ENCODE data around the gene ZBTB7A.

Gene ZBTB7A

DNA sequence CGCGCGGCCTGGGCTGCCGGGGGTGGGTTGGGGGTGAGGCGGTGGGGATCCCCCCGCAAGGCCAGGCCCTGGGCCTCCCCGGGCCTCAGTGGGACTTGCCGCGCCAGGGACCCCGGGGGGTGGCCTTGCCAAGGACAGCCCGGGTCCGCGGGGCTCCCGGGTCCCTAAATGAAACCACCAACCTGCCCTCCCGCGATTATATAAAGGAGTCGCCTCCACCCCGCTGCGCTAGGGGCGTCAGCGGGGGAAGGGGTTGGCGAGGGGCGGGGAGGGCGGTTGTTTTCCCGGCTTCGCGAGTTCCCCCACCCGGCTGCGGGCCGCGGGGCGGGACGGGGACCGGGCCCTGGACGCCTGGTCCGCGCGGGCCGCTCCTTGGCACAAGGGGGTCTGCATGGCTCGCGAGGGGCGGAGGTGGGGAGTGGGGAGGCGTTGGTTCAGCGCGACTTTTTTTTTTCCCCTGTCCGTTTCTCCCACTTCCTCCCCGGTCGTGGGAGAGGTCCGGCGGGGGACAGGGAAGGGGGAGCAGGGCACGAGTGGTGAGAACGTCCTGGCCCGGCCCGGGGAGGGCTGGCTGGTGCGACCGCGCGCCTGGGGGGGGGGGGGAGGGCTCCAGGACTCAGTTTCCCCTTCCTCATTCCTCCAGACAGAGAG, 822 bp upstream of the ZBTB7A start:
- DNase-seq (ENCODE audit: low spot score) = no peak

DNA sequence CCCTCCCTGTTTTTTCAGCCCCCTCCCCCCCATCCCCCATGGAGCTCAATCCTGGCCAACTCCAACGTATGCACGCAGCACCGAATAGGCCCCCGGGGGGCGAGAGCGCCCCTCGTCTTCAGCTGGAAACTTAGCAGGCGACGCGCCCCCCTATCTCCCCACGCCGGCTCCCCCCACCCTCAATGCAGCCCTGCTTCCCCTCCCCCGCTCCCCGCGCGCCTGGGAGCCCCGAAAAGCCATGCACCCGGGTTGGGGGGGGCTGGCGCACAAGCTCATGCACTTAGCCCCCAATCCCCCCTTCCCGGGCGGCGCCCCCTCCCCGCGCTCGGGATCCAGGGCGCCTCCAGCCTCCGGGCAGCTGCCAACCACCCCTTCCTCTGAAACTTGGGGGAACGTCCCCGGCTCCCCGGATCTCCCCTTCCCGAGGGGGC, 508 bp downstream of the ZBTB7A start:
- no peak for DNase-seq (ENCODE audit: low spot score)

DNA sequence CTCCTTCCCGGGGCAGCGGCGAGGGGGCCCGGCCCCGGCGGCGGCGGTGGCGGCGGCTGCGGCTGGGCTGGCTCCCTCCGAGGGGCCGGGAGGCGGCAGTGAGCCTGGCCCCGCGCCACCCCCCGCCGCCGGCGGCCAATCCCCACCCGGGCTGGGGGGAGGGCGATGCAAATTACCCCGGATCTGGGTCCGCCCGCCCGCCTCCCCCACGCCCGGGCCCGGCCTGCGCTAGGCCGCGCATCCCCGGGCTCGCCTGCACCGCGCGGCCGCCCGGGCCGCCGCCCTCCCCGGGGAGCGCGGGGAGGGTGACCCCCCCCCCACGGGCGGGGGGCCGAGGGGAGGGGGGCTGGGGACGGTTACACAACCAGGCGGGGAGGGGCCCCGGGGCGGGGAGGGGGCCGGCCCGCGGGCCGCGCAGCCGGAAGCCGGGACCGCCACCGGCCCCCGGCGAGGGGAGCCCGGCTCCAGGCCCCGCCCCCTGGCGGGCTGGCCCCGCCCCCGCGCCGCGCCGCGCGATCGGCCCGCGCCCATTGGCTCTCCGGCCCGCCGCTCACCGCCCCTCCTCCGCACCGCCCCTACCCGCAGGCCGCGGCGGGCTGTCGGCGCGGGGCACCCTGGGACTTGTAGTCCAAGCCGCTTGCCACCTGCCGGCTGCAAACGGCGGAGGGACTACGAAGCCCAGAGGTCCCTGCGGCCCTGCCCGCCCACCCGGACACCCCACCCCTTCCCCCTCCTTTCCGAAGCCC, 1.1 kb downstream of the ZBTB7A start:
- peak; percentile 95 for DNase-seq (ENCODE audit: low spot score)

DNA sequence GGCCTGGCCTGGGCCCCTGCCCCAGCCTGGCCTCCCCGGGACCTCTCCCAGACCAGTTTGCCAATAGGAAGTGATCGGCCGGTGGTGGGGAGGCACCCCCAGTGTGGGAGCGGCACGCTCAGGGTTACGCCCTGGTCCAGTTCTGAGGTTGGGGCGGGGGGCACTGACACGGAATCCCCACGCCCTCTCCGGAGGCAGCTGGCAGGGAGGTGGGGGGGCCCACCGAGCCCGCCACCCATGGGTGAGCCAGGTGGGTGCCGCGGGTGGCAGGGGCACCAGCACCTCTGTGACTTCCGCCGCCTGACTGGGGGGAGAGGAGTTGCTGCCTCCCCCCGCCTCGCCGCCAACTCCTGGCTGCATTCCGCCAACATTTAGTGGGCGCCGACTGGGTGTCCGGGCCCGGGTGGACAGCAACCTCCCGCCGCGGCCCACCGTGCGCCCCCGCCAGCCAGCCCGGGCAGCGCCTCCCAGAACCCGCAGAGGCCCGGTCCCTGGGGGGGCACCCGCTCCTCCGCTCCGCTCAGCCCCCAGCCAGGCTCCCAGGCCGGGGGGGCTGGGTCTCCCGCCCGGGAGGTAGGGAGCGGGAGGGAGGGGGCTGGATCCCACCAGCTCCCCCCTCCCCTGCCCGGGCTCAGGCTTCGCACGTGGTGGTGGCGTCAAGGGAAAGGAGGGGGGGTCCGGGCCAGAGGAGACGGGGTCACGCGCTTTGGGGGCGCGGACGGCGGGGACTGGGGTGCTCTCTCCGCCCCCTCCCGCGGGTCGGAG, 2.0 kb downstream of the ZBTB7A start:
- peak; percentile 63 for DNase-seq (ENCODE audit: low spot score)

DNA sequence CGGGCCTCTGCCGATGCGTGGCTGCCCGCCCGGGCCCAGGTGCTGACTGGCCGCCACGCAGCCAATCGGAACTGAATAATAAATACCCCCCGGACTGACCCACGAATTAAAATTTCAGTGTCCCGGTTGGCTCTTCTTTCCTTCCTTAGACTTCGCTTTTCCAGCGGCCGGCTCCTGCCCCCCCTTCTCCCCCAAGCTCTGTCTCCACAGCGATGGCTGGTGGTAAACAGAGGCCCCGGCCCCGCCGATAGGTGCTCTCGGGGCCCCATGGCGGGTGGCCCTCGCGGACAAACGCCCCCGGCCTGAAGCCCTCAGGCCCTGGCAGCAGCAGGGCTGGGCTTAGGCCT, 2.6 kb downstream of the ZBTB7A start:
- peak; percentile 28 for DNase-seq (ENCODE audit: low spot score)

DNA sequence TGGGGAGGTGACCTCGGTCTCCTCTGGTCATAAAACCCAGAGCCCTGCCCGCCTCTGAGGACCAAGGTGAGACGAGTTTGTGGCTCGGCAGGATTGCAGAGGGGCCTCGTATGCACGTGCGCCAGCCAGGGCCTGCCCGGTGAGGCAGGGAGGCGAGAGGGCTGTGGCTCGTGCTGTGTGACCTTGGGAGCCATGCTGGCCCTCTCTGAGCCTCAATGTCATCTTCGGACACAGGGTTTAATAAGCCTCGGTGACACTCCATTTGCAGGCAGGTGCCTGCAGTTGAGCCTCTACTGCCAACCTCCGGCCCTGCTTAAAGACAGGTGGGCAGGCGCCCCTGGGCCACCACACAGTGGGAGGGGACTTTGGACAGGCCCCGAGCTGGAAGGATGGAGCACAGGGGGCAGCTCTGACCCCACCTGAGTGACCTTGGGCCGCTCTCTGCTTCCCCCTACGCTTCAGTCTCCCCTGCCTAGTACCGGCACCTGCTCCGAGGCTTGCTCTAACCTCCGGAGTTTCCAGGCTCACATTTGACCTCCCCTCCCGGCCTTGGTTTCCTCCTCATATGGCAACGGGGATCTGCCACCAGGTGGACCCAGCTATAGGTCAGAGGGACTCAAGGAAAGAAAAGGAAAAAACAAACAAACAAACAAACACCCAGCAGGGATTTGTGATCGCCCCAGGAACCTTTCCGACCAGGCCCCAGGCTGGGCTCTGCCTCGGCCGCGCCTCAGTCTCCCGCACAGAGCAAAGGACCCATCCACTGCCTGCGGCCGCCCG, 3.1 kb downstream of the ZBTB7A start:
- DNase-seq (ENCODE audit: low spot score) = no peak

DNA sequence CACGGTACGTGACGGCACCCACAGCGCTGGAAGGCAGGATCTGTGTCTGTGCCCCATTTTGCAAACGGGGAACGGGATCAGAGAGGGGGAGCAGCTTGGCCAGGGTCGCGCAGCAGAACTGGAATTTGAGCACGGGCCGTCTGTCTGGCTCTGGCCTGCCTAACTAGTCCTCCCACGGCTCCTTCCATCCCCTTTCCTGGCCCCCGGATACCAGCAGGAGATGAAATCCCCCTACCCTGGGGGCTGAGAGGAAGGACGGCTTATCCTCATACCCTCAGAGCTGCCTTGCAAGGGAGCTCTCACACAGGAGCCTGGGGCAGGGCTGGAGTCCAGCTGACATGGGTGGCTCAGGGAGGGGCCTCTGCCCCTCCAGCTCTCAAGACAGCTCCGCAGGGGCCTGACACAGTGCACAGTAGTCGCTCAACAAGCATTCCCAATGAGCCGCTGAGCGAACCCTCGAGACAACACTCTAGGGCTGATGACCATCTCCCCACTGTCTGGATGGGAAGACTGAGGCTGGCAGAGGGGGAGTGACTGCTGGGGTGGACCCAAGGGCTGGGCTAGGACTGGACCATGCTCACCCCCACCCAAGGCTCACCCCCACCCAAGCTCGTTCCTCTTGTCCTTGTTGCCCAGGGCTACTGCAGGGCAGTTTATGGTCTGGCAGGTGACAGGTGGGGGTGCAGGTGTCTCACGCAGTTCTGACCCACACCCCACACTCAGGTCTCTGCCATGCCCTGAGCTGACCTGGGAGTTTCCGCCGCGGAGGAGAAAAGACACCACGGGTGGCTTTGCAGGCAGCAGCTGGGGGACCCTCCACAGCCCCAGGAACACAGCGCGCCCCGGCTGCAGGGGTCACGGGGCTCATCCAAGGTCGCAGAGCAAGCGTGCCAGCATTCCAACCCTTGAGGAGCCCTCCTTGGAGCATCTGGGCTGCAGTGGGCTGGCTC, 4.0 kb downstream of the ZBTB7A start:
- DNase-seq (ENCODE audit: low spot score) = no peak

DNA sequence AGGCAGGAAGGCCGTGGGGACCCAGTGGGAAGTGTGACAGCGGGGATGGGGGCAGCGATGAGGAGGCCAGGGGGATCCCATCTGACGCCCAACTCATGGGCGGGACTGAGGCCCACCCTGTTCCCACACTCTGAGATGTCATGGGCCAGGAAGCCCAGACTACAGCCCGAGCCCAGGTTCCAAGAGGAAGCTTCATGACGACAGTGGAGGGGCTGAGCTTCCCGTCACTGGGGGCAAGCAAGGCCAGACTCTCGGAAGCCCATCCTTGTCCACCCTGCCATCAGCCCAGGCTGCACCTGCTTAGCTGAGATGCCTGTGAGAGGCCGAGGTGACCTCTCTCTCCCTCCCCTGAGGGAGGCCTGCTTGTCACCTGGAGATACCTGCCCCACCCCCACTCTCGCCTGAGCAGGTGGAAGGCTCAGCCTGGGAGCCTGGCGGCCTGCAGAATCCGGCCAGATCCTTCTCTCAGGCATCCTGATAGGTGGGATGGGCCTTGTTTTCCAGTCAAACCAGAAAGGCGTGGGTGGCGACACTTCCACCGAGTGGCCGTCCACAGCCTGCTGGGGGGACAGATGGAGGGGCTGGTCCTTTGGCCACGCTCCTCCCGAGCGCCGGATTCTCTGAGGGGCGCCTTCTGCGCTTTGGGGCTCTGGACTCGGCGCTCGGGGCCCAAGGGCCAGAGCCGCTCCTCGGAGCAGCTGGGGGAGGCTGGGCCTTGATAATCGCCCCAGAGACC, 4.8 kb downstream of the ZBTB7A start:
- DNase-seq (ENCODE audit: low spot score) = no peak

DNA sequence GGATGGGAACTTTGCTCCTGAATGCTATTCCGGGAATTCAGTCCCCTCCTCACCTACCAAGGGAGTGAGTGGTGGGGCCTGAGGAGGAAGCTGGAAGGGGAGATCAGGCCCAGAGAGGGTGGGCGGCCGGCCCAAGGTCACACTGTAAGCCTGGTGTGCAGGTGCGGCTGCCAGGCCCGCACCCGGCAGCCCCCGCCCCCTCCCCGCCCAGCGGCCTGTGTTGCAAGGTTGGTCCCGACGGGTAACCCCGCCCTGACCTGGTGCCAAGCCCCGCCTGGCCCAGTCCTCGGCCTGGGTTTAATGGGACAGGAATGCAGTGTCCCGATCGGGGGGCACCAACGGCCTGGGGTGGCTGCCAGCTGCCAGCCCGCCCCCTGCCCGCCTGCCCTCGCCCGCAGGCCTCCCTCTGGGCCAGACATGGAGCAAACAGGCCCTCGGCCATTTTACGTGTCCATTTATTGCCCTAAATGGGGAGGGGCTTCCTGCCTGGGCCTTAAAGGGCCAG, 5.5 kb downstream of the ZBTB7A start:
- no peak for DNase-seq (ENCODE audit: low spot score)

DNA sequence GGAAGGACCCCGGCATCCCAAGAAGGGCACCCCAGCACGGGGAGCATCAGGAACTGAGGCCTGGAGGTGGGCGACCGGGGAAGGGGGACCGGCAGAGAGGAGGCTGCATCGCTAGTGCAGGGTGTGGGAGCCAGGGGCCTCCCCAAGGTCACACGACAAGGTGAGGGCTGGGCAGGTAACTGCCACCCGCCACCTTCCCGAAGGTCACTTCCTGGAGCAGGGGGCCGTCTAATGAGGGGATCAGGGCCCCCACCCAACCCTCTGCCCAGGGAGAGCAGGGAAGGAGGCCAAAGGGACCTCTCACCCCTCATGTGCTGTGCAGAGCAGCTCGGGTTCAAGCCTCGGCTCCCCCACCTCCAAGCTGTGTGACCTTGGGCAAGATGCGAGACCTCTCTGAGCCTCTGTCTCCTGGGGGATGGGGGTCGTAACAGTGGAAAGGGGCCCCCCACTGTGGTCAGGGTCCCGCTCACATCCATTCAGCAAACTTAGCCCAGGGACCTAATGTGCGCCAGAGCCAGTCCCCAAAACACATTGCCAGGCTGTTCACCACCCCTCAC, 6.0 kb downstream of the ZBTB7A start:
- DNase-seq (ENCODE audit: low spot score) = no peak

DNA sequence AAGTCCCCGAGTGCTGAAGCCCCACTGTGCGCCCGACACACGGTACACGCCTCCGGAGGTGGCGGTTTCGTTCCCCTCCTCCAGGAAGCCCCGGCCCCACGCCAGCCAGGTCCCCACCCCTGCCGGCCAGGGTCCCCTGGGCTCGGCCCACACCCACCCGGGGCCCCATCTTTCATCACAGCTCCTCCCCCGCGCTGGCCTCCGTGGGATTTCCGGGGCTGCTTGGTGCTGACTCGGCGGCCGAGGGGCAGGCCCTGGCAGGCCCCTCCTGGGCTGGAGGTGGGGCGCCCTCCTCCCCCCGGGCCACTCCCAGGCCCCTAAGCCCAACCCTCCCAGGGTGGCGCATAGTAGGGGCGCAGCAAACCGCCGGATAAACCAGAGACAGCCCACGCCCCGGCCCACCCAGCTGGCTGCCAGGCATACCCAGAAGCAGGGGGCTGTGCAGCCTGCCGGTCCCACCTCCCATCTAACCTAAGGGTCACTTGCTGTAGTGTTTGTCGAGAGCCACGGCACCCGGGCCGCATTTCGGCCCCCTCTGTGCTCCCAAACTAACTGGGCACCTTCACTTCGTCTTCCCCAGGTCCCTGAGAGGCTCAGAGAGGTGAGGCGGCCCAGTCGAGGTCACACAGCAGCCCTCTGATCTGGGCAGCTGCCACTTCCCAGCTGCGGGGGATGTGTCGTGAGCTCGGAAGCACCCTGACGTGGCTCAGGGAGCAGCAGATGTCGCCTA, 6.6 kb downstream of the ZBTB7A start:
- no peak for DNase-seq (ENCODE audit: low spot score)

DNA sequence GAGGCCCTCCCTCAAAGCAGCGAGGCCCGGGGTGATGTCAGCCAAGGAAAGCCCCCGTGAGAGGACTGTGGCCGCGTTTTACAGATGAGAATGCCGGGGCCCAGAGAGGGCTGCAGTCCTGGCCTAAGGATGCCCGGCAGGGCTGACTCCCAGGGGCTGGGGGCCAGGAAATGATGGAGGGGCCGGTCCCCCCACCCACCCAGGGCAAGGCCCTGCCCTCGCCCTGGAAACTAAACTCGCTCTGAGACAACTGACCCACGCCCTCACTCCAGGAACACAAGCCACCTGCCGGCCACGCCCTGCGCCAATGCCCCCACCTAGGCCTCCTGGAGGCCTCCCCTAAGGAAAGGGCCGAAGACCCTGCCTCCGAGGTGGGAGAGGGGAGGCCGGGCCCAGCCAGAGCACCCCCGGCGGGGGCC, 7.2 kb downstream of the ZBTB7A start:
- no peak for DNase-seq (ENCODE audit: low spot score)

DNA sequence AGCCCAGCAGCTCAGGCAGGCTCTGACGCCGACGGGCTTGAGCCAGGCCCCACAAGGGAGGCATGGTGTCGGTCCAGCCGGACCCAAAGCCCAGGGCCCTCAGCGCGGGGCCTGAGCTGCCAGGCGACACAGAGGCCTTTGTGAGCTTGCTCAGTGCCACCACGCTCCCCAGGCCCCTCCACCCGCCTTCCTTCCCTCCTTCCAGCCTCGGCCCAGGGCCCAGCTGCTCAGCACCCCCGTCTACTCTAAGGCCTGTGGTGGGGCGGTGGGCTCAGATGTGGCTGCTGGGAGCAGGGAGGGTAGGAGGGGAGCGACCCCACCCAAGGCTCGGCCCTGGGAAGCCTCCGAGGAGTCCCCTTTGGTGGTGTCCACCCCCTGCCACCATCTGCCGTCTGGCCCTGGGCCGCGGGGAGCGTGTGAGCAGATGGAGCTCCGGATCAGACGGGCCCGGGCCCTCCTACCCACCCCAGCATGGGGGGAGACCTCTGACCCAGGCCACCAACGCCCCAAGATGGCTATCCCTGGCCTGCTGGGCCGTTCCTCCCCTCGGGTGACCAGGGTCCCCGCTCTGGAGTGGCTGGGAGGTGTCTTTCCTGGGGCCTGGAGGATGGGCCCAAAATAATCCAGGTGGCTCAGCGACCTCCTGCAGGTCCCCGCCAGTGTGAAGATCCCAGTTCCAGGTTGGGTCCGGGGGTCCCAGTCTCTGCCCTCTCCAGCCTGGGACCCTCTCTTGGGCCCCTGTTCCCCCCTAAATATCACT, 7.8 kb downstream of the ZBTB7A start:
- DNase-seq (ENCODE audit: low spot score) = peak; percentile 86

DNA sequence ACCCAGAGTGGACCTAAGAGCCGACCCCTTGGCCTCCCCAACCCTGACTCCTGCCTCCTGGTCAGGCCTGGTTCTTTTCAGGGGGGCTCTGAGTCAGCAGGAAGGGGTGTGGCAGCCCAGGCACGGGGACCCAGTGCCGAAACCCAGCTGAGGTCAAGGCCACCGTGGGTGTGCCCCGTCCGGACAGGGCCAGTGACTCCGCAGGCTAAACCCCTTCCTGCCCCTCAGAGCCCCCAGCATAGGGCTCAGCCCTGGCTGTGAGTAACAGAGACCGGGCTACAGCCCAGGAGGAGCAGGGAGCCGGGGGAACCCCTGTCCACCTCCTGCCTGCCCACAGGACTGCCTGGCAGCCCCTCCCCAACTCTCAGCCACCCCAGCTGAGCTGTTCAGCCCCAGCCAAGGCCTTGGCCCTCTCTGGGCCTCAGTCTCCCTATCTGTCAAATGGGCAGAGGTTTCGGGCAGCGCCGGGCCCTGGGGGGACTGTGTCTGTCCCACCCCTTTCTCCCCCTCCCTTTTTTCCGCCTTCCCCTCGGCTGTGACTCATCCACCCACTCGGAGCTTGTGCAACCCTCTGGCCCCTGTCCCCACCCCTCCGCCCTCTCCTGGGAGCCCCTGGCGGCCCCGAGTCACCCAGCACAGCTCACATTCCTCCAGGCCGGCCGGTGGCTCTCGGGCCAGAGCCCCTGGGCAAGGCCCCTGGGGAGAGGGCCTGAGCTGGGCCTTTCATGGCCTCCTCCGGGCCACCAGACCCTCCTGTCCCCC, 8.6 kb downstream of the ZBTB7A start:
- DNase-seq (ENCODE audit: low spot score) = peak; percentile 28

DNA sequence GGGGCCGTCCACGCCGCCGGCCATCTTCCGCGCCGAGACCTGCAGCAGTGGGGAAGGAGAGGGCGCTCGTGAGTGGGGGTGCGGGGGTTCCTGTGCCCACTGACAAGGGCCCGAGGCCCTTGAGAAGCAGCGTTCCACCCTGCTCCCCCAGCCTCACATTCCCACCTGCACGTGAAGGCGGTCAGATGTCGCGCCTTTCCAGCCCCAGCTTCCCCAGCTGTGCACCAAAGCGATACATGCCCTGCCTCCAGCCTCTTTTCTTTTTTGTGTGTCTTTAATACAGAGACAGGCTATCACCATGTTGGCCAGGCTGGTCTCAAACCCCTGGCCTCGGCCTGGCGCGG, 11.5 kb downstream of the ZBTB7A start:
- DNase-seq (ENCODE audit: low spot score) = no peak

DNA sequence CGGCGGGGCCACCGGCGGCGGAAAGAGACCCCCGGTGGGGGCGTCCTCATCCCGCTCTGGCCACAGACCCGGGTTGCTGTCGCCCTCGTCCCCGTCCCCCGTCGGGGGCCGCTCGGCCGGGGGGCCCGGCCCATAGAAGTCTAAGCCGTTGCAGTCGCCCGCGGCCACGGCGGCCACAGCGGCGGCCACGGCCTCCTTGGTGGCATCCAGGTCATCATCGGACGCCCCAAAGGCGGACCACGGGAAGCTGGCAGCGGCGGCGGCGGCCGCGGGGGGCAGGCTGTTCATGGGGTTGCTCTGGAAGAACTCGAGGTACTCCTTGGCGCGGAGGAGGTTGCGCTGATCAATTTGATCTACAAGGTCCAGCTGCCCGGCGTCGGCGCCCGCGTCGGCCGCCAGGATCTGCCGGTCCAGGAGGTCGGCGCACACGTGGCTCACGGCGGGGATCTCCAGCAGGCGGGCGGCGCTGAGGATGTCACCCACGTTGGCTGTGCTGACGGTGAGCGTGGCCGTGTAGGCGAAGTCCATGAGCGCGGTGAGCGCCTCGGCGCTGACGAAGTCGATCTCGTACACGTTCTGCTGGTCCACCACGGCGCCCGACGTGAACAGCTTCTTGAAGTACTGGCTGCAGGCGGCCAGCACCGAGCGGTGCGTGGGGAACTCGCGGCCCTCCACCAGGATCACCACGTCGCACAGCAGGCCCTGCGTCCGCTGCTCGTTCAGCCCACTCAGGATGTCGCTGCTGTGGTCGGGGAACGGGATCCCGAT, 12.1 kb downstream of the ZBTB7A start:
- DNase-seq (ENCODE audit: low spot score) = no peak
